Activated T-cell treated with anti-CD3 and anti-CD28 coated beads, Interleukin-2, amount 50 U/mL, for 4 hours (primary cell): ENCODE data around the gene TOMM40. TPM values are rescaled to one million over a fixed set of nuclear protein-coding genes. Genes with fewer than 3 reads are reported as not detected.

ENCODE experiments used
- ATAC-seq, 2 donors: fragments of 200-7000 bp; cut with Tn5 transposase; one replicate each; pipeline ENCODE4 v1.10.0; 2021
- DNase-seq: peaks from one replicate; pipeline ENCODE4 v3.0.0-alpha.2; 2020
- H3K27me3 Mint-ChIP-seq: one replicate; pipeline ENCODE4 v1.8.0; 2021; ENCODE audit warnings: low read depth, mixed read lengths
- H3K36me3 Mint-ChIP-seq: one replicate; pipeline ENCODE4 v1.8.0; 2022; ENCODE audit warnings: mixed read lengths; ENCODE audit not compliant: insufficient read depth
- H3K4me1 Mint-ChIP-seq: one replicate; pipeline ENCODE4 v1.8.0; 2021; ENCODE audit warnings: low read depth, mixed read lengths
- H3K4me3 Mint-ChIP-seq: one replicate; pipeline ENCODE4 v1.8.0; 2021; ENCODE audit warnings: mild to moderate bottlenecking, moderate library complexity, mixed read lengths
- H3K9me3 Mint-ChIP-seq: one replicate; pipeline ENCODE4 v1.8.0; 2021; ENCODE audit warnings: mixed read lengths
- total RNA-seq, 3 donors: library from RNA; stranded (reverse); gene quantifications; one replicate each; pipeline ENCODE4 v1.2.1, GENCODE V29; 2021

The TOMM40 gene
- 100 to 1,000 TPM; 427 to 536 (median 461) TPM for total RNA-seq

DNA sequence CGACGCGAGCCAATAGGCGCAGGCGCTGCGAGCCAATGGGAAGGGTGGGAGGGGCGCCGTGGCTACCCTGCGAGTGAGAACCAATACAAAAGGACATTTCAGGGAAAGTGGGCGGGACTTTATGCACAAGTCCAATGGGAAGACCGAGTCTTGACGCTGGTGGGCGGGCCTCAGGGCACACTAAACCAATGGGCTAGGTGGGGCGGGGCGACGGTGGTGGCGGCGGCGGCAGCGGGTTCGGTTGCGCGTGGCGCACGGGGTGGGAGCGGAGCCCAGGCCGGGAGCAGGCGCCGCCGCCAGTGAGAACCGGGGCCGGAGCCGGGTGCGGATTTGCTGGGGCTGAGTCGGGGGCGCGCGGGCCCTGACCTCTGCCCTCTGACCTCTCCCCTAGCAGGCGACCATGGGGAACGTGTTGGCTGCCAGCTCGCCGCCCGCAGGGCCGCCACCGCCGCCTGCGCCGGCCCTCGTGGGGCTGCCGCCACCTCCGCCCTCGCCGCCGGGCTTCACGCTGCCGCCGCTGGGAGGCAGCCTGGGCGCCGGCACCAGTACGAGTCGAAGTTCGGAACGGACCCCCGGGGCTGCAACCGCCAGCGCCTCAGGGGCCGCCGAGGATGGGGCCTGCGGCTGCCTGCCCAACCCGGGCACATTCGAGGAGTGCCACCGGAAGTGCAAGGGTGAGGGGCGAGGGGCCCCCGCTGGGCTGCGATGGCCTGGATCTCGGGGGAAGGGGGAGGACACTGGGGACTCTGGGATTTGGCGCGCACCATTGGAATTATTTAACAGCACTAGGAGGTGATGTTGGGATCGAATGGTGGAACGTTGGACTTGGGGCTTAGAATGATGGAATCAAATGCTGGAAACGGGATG, at the start of gene TOMM40:
TOMM40 (plus strand) TSS at position 239 of the 867 bp plus-strand sequence; CDS start at position 401, 162 bp downstream.
- peak in 1 of 2 donors; percentile 73 for ATAC-seq
- DNase-seq: peak; percentile 100

DNA sequence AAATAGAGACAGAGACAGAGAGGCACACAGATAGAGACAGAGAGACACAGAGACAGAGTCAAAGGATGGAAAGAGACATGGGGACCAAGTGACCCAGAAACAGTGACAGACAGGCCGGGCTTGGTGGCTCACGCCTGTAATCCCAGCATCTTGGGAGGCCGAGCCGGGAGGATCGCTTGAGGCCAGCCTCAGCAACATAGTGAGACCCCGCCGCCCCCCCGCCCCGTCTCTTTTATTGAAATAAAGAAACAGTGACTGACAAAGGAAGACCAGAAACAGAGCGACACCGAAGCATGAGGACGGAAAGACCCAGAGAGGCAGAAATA, 45.8 kb upstream of the TOMM40 start:
- H3K4me3 Mint-ChIP-seq: peak overlapping the region; percentile 89
- H3K9me3 Mint-ChIP-seq: no peaks in the 10 kb centered on the region
- no peak for DNase-seq
- H3K36me3 Mint-ChIP-seq: no peaks in the 10 kb centered on the region
- no peak for ATAC-seq
- peaks cover 30% of the 10 kb centered on the region for H3K4me1 Mint-ChIP-seq
- peaks cover 14% of the 10 kb centered on the region for H3K27me3 Mint-ChIP-seq

More for the DNA sequence above, at the start of gene TOMM40:
- H3K4me3 Mint-ChIP-seq: peak within 1 kb of the TSS; percentile 94
- H3K9me3 Mint-ChIP-seq: no peaks in the 10 kb centered on the region
- peaks cover 28% of the 10 kb centered on the region for H3K4me1 Mint-ChIP-seq
- H3K27me3 Mint-ChIP-seq: no peaks in the 10 kb centered on the region
- H3K36me3 Mint-ChIP-seq: peaks cover 34% of the 10 kb centered on the region

DNA sequence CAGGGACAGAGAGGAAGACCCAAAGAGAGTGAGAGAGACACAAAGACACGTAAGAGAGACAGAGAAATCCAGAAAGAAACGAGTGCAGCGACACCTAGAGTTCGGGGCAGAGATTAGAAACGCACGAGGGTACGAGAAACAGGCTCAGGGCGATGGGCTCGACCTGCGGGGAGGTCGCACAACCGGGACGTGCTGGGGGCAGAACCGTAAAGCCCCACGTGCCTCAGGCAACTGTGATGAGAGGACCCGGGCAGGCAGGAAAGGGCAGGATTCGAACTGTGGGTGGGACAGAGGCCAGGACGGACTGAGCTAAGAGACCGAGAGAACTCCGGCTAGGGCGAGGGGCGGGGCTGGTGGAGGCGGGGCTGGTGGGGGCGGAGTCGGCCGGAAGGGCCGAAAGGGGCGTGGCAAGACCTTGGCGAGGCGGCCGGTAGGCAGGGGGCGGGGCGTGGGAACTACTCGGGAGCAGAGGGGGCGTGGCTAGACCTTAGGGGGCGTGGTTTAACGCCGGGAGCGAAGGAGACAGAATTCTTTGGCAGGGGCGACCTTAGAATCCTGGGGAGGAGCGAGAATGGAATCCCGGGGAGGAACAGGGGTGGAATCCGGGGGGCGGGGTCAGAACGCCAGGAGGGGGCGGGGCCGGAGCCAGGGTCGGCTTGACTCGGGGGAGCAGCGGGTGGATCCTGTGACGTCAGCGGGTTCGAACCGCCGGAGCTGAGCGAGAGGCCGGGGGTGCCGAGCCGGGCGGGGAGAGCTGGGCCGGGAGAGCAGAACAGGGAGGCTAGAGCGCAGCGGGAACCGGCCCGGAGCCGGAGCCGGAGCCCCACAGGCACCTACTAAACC, 45.2 kb upstream of the TOMM40 start, which contains the start of gene NECTIN2:
NECTIN2 (plus strand) TSS at position 686 of the 843 bp plus-strand sequence. CDS start 229 bp downstream, outside the sequence.
- Mint-ChIP-seq H3K9me3 (no peaks in the 10 kb centered on the region), H3K36me3 (no peaks in the 10 kb centered on the region)
- DNase-seq: peak; percentile 68

DNA sequence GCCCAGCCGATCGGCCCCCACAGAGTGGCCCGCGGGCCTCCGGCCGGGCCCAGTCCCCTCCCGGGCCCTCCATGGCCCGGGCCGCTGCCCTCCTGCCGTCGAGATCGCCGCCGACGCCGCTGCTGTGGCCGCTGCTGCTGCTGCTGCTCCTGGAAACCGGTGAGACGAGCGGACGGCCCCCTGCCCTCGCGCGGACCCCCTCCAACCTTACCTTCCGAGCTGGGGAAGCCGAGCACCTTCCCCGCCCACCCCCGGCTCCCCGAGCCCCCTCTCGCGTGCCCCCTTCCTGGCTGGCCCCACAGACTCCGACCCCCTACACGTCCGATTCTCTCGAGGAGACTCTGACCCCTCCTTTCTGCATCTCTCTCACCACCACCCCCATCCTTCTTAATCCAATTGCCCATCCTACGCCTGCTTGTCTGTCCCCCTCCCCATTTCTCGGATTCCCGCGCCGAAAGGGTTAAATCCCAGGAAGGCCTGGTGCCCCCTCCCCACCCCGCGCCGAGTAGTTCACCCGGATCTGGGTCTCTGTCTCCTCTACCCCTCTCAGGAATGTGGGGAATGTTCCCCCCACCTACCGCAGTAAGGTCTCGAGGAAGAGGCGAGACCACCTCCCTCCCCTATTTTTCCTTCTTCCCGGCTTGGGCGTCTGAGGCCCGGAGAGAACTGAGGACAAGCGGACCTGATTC, 44.5 kb upstream of the TOMM40 start:
- Mint-ChIP-seq H3K4me3 (peak overlapping the region; percentile 74), H3K4me1 (peaks cover 26% of the 10 kb centered on the region), H3K27me3 (peaks cover 18% of the 10 kb centered on the region), H3K9me3 (no peaks in the 10 kb centered on the region), H3K36me3 (no peaks in the 10 kb centered on the region)
- no peak for ATAC-seq
- no peak for DNase-seq

More for the DNA sequence above, 45.2 kb upstream of the TOMM40 start, which contains the start of gene NECTIN2:
- Mint-ChIP-seq H3K27me3 (peaks cover 14% of the 10 kb centered on the region), H3K4me1 (peaks cover 30% of the 10 kb centered on the region), H3K4me3 (peak within 1 kb of the TSS; percentile 89)
- peak; percentile 67 to 69 for ATAC-seq

DNA sequence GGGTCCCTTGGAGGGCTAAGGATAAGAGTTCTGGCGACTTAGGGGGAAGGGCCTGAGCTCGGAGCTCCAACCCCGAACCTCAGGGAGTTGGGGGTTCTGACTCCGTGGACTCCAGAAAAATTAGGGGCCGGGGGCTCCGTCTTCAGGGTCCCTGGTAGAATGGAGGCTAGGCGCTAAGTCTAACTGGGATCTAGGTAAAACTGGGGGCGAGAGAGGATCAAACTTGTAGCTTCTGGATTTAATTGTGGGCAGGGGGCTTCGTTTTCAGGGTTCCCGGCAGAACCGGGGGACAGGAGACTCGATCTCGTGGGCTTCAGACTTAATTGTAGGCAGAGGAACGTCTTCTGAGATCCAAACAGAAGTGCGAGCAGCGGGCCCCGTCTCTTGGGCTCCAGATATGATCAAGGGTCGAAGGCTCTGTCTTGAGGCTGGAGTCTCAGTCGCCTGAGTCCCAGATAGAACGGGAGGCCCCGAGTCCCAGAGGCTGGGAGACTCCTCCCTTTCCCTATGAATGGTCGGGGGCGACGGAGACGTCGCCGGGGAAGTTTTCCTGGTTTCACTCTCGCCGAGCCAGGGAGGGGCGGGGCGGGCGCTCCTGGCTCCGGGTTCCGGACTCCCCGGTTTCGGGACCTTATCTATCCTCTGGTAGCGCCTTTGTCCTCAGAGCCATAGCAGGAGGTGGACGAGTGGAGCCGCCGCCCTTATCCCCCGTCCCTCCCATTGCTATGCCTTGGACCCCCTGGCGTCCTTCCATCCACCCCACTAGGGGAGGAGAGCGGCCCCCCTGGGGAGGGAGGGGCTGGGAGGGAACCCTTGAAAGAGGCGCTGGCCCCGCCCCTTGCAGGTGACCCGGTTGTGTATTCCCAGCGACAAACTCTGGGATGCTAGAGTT, 43.7 kb upstream of the TOMM40 start:
- peak overlapping the region; percentile 74 for H3K4me3 Mint-ChIP-seq
- ATAC-seq: no peak
- DNase-seq: no peak
- peaks cover 23% of the 10 kb centered on the region for H3K4me1 Mint-ChIP-seq
- H3K36me3 Mint-ChIP-seq: no peaks in the 10 kb centered on the region
- no peaks in the 10 kb centered on the region for H3K9me3 Mint-ChIP-seq
- peaks cover 18% of the 10 kb centered on the region for H3K27me3 Mint-ChIP-seq

DNA sequence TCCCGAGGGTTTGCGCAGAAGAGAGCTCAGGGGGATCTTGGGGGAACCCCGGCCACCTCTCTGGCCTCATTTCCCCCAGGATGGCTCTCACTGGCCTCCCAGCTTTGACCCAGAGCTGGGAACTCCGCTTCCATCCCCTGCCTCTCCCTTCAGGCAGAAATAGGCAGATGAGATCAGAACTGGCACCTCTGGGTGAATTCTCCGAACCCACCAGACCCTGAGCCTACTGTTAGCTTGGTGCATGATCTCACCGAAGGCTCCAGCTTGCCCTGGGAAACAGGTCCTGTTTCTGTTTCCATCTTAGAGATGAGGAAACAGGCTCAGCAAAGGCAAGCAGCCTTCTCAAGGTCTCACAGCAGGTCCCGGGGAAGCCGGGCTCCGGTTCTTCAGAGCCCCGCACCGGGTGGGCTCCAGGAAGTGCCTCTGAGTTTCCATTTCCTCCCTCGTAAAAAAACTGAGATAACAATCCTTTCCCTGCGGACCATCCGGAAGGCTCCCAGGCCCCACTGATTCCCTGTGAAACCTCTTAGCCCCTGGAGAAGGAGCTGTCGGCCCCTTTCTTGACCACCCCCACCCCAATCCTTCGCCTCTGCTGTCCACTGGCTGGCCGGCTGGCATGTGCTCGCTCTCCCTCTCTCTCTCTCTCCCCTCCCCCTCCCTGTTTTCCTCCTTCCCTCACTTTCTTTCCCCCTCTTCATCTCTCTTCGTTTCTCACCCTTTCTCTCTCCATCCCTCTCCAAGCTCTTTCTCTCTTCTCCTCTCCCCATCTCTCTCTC, 42.8 kb upstream of the TOMM40 start:
- no peaks in the 10 kb centered on the region for H3K9me3 Mint-ChIP-seq
- peaks cover 23% of the 10 kb centered on the region for H3K4me1 Mint-ChIP-seq
- no peaks in the 10 kb centered on the region for H3K36me3 Mint-ChIP-seq
- no peak overlapping the region for H3K4me3 Mint-ChIP-seq
- peaks cover 18% of the 10 kb centered on the region for H3K27me3 Mint-ChIP-seq
- DNase-seq (no peak), ATAC-seq (no peak)

DNA sequence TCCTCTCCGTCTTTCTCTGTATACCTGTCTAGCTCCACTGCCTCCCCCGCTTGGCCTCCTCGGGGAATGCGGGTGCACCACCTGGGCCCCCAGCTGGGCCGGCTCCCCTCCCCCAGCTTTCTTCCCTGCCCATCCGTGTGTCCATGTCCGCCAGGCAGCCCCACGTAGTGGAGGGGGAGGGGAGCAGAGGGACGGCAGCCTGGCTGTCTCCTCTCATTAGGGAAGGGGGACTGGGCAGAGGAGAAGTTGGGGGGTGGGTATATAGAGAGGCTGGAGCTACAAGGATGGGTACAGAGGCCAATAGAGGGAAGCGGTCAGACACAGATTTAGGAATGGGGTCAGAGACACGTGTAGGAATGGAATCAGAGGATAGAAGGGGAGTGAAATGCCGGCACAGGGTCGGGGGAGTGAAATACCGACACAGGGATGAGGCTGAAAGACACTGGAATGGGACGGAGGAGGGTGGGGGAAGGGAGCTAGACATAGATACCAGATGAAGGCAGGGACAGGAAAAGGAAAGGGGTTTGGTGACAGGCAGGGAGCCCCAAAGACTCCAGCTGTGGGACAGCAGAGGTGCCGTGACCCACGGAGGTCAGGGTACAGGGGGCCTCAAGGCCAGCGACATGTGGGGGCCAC, 42.1 kb upstream of the TOMM40 start:
- Mint-ChIP-seq H3K27me3 (peaks cover 18% of the 10 kb centered on the region), H3K9me3 (no peaks in the 10 kb centered on the region), H3K4me1 (peaks cover 23% of the 10 kb centered on the region), H3K4me3 (no peak overlapping the region), H3K36me3 (no peaks in the 10 kb centered on the region)
- DNase-seq (no peak), ATAC-seq (no peak)

DNA sequence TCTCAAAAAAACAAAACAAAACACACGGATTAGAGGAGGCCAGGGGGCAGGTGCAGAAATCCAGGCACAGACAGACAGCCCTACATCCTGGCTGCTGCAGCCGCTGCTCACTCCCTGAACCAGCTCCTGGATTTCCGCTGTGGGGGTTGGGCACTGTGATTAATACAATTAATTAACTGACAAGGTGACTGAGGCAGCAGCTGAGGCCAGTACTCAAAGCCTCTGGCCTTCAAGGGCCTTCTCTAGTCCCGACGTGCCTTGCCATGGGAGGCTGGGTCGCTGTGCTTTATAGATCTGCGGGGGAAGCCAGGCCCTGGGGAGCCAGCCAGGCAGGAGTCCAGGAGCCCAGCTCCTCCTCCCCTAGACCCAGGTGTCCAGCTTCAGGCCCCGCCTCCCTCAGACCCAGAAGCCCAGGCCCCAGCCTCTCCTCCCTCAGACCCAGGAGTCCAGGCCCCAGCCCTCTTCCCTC, 40.4 kb upstream of the TOMM40 start:
- H3K4me1 Mint-ChIP-seq: peaks cover 14% of the 10 kb centered on the region
- ATAC-seq (no peak), DNase-seq (no peak)
- no peak overlapping the region for H3K4me3 Mint-ChIP-seq
- no peaks in the 10 kb centered on the region for H3K9me3 Mint-ChIP-seq
- peaks cover 12% of the 10 kb centered on the region for H3K27me3 Mint-ChIP-seq
- no peaks in the 10 kb centered on the region for H3K36me3 Mint-ChIP-seq

DNA sequence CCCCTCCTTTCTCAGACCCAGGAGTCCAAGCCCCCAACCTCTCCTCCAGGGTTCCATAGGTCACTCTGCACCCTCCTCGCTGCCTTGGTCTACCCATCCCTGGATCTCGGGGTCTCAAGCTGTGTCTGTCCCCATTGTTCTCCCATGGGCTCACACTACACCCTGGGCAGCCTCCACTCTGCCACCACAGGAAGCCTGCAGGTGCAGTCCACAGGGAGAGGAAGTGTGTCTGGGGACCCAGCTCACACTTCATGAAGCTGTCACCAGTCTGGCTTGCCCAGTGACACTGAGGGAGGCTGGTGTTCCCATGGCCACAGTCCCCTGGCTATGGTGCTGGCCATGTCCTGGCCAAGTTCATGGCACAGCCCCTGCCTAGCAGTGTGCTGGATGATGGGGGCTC, 39.6 kb upstream of the TOMM40 start:
- no peak overlapping the region for H3K4me3 Mint-ChIP-seq

DNA sequence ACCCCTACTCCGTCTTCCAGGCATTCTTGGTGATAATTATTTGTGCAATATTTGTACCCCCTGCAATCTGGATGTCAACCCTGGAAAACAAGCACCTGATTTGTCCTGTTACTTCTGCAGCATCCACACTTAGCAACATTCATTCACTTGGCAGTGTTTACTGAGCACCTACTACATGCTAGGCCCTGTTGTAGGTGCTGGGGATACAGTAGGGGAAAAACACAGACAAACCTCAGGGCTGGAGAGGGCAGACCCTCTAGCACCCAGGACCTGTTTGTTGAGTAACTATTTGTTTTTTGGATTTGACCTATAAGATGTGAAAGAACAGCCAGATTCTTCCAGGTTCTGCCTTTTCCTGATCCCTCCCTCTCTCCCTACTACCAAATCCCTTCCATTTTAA, 35.4 kb upstream of the TOMM40 start:
- H3K4me1 Mint-ChIP-seq: no peaks in the 10 kb centered on the region
- no peaks in the 10 kb centered on the region for H3K9me3 Mint-ChIP-seq
- ATAC-seq: no peak
- H3K36me3 Mint-ChIP-seq: no peaks in the 10 kb centered on the region
- DNase-seq: no peak
- H3K27me3 Mint-ChIP-seq: peaks cover 6% of the 10 kb centered on the region
- no peak overlapping the region for H3K4me3 Mint-ChIP-seq

More for the DNA sequence above, 39.6 kb upstream of the TOMM40 start:
- Mint-ChIP-seq H3K36me3 (no peaks in the 10 kb centered on the region), H3K4me1 (peaks cover 11% of the 10 kb centered on the region), H3K9me3 (no peaks in the 10 kb centered on the region), H3K27me3 (peaks cover 12% of the 10 kb centered on the region)
- no peak for DNase-seq
- no peak for ATAC-seq

DNA sequence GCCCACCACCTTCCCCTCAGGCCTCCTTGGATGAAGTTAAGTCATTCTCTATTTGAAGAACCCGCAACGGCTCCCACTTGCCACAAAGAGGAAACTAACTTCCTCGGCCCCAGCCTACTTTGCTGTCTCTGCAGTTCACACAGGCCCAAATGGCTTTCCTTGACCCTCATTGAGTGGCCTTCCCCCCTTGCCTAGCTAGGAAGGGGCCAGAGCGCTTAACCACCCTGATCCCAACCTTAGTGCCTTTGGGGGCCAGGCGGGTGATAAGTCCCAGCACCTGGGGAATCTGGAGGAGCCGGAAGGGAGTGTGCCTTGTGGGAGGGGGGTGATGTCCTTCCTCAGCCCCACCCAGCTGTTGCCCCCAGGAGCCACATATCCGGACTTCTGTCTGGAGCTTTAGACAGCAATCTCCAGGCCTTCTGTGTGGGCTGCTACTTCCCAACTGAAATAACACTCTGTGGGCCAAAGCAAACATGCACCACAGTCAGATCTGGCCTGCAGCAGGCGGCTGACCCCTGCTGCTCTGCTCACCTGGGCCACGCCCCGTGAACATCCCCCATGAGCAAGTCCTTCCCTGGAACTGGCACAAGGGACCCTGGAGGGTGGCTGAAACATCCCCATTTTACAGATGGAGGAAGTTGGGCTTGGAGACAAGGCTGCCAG, 34.5 kb upstream of the TOMM40 start:
- ATAC-seq: no peak
- peaks cover 6% of the 10 kb centered on the region for H3K27me3 Mint-ChIP-seq
- H3K9me3 Mint-ChIP-seq: no peaks in the 10 kb centered on the region
- H3K4me1 Mint-ChIP-seq: no peaks in the 10 kb centered on the region
- H3K4me3 Mint-ChIP-seq: no peak overlapping the region
- H3K36me3 Mint-ChIP-seq: no peaks in the 10 kb centered on the region
- no peak for DNase-seq

DNA sequence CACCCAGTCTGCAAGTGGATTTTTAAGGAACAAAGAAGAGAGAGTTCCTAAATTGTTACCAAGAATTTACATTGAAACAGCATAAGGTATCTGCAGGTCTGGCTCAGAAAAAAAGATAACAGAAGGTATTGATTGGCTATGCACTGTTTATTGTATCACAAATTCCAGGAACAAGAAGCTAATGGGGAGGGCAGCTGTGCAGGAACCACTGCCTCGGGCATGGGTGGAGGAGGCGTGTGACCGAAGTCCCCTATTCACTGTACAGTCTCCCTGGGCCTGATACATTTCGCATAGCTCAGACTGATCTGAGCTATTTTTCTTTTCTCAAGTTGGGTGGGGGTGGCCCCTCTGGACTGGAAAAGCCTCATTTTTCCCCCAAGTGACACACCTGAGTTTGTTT, 33.2 kb upstream of the TOMM40 start:
- peaks cover 7% of the 10 kb centered on the region for H3K27me3 Mint-ChIP-seq
- H3K36me3 Mint-ChIP-seq: no peaks in the 10 kb centered on the region
- H3K4me1 Mint-ChIP-seq: no peaks in the 10 kb centered on the region
- ATAC-seq (no peak), DNase-seq (no peak)
- H3K4me3 Mint-ChIP-seq: no peak overlapping the region
- H3K9me3 Mint-ChIP-seq: no peaks in the 10 kb centered on the region
